Epithelial cell of prostate (primary cell): ENCODE results near the gene SLC1A7.

Experiments used
- DNase-seq: peaks from one replicate; pipeline ENCODE4 v3.0.0-alpha.2; 2011; ENCODE audit warnings: low read depth, low spot score
- H3K27ac ChIP-seq: fragments of 450-650 bp; 2 replicates; pipeline ENCODE4 v1.5.1; 2017; ENCODE audit warnings: mild to moderate bottlenecking

SLC1A7 gene

GRCh38 chr1:53080041-53080440 lies 62.4 kb downstream of the SLC1A7 start:
- no peak overlapping the region for H3K27ac ChIP-seq
- DNase-seq, result no peak

- H3K27ac ChIP-seq, result no peak overlapping the region
- no peak for DNase-seq
Observed at GRCh38 chr1:53079251-53079650, 63.2 kb downstream of the SLC1A7 start.

GRCh38 chr1:53078333-53079101 lies 63.9 kb downstream of the SLC1A7 start:
- no peak overlapping the region for H3K27ac ChIP-seq
- no peak for DNase-seq

GRCh38 chr1:53077599-53077965 lies 64.9 kb downstream of the SLC1A7 start:
- no peak for DNase-seq

GRCh38 chr1:53076721-53077598 lies 65.5 kb downstream of the SLC1A7 start:
- no peak overlapping the region for H3K27ac ChIP-seq
- no peak for DNase-seq

More at GRCh38 chr1:53077599-53077965, 64.9 kb downstream of the SLC1A7 start:
- no peak overlapping the region for H3K27ac ChIP-seq

GRCh38 chr1:53076165-53076564 lies 66.3 kb downstream of the SLC1A7 start:
- DNase-seq, result no peak
- no peak overlapping the region for H3K27ac ChIP-seq

GRCh38 chr1:53075761-53076163 lies 66.7 kb downstream of the SLC1A7 start:
- no peak for DNase-seq
- no peak overlapping the region for H3K27ac ChIP-seq

GRCh38 chr1:53075206-53075605 lies 67.2 kb downstream of the SLC1A7 start:
- no peak for DNase-seq
- no peak overlapping the region for H3K27ac ChIP-seq

GRCh38 chr1:53074313-53075154 lies 67.9 kb downstream of the SLC1A7 start:
- DNase-seq, result no peak

GRCh38 chr1:53073868-53074311 lies 68.5 kb downstream of the SLC1A7 start:
- H3K27ac ChIP-seq, result no peak overlapping the region
- DNase-seq, result no peak

More at GRCh38 chr1:53074313-53075154, 67.9 kb downstream of the SLC1A7 start:
- no peak overlapping the region for H3K27ac ChIP-seq

- no peak overlapping the region for H3K27ac ChIP-seq
- no peak for DNase-seq
Observed at GRCh38 chr1:53073287-53073686, 69.2 kb downstream of the SLC1A7 start.

- no peak overlapping the region for H3K27ac ChIP-seq
- DNase-seq, result no peak
Observed at GRCh38 chr1:53071915-53072314, 70.5 kb downstream of the SLC1A7 start.

GRCh38 chr1:53071167-53071865 lies 71.1 kb downstream of the SLC1A7 start:
- H3K27ac ChIP-seq, result no peak overlapping the region
- no peak for DNase-seq

- no peak for DNase-seq
- H3K27ac ChIP-seq, result no peak overlapping the region
Observed at GRCh38 chr1:53070621-53071020, 71.8 kb downstream of the SLC1A7 start.

GRCh38 chr1:53069663-53070327 lies 72.6 kb downstream of the SLC1A7 start:
- H3K27ac ChIP-seq, result no peak overlapping the region
- DNase-seq, result no peak

GRCh38 chr1:53069265-53069662 lies 73.2 kb downstream of the SLC1A7 start:
- no peak for DNase-seq
- H3K27ac ChIP-seq, result no peak overlapping the region

- no peak overlapping the region for H3K27ac ChIP-seq
- DNase-seq, result no peak
Observed at GRCh38 chr1:53068314-53069099, 73.9 kb downstream of the SLC1A7 start.

- H3K27ac ChIP-seq, result no peak overlapping the region
- DNase-seq, result no peak
Observed at GRCh38 chr1:53067886-53068285, 74.6 kb downstream of the SLC1A7 start.
